PC-3 (cell line): ENCODE results near the gene RAD1. TPM values are rescaled to one million over a fixed set of nuclear protein-coding genes. Genes with fewer than 3 reads are reported as not detected.

ENCODE experiments used
- ATAC-seq: fragments of 200-7000 bp; cut with Tn5 transposase; 2 replicates; pipeline ENCODE4 v1.9.1; 2020; ENCODE audit warnings: mild to moderate bottlenecking, moderate library complexity
- BruUV-seq: library from RNA; stranded (reverse); fragments of 400-500 nt; replicated peaks from 2 replicates; lab custom pipeline; 2021; lab: Mats Ljungman, UMichigan
- CTCF ChIA-PET: fragments of 300-600 bp; sonication (Branson Sonifier 250); formaldehyde crosslinking; loops from one replicate; lab custom pipeline; 2022; ENCODE audit warnings: antibody characterized with exemption; lab: Charles Lee
- POLR2A ChIA-PET: fragments of 300-600 bp; sonication (Branson Sonifier 250); formaldehyde crosslinking; loops from one replicate; lab custom pipeline; 2022; ENCODE audit warnings: antibody characterized with exemption; ENCODE audit not compliant: unreplicated experiment; lab: Charles Lee
- DNase-seq: peaks from one replicate; pipeline ENCODE4 v3.0.0-alpha.2; 2015
- H2AFZ ChIP-seq: fragments of 300-600 bp; sonication (generic); 2 replicates; pipeline ENCODE4 v1.6.0; 2016; ENCODE audit warnings: antibody characterized with exemption, low read length
- H3F3A ChIP-seq: fragments of 300-600 bp; sonication (generic); one replicate; pipeline ENCODE4 v1.6.0; 2017; ENCODE audit warnings: antibody characterized with exemption, low read length, control low read depth, mild to moderate bottlenecking; ENCODE audit not compliant: unreplicated experiment
- H3K27ac ChIP-seq: fragments of 300-600 bp; sonication (generic); 2 replicates; pipeline ENCODE4 v1.5.1; 2016; ENCODE audit warnings: mild to moderate bottlenecking, low read length
- H3K27me3 ChIP-seq: fragments of 300-600 bp; sonication (generic); 2 replicates; pipeline ENCODE4 v1.6.1; 2016; ENCODE audit warnings: low read length, mixed read lengths
- H3K36me3 ChIP-seq: fragments of 300-600 bp; sonication (generic); 2 replicates; pipeline ENCODE4 v1.6.1; 2016; ENCODE audit warnings: low read depth, mixed run types, low read length, mixed read lengths
- H3K4me1 ChIP-seq: fragments of 300-600 bp; sonication (generic); 2 replicates; pipeline ENCODE4 v1.5.1; 2016; ENCODE audit warnings: low read length; ENCODE audit not compliant: insufficient read depth
- H3K4me2 ChIP-seq: fragments of 300-600 bp; sonication (generic); 2 replicates; pipeline ENCODE4 v1.6.0; 2016; ENCODE audit warnings: low read length
- H3K4me3 ChIP-seq: fragments of 300-600 bp; sonication (generic); 2 replicates; pipeline ENCODE4 v1.5.1; 2016; ENCODE audit warnings: mild to moderate bottlenecking, low read length, mixed read lengths
- H3K79me2 ChIP-seq: fragments of 300-600 bp; sonication (generic); 2 replicates; pipeline ENCODE4 v1.6.1; 2017; ENCODE audit warnings: low read length, mixed read lengths
- H3K9ac ChIP-seq: fragments of 300-600 bp; sonication (generic); 2 replicates; pipeline ENCODE4 v1.6.0; 2016; ENCODE audit warnings: mild to moderate bottlenecking, low read length
- H3K9me2 ChIP-seq: fragments of 300-600 bp; sonication (generic); replicated peaks from 2 replicates; pipeline ENCODE4 v1.6.1; 2016; ENCODE audit warnings: mixed run types, low read length, mixed read lengths
- H3K9me3 ChIP-seq: fragments of 300-600 bp; sonication (generic); 2 replicates; pipeline ENCODE4 v1.6.1; 2016; ENCODE audit warnings: low read length, mixed read lengths
- H4K20me1 ChIP-seq: fragments of 300-600 bp; sonication (generic); 2 replicates; pipeline ENCODE4 v1.6.1; 2016; ENCODE audit warnings: low read length, mixed read lengths
- CTCF ChIP-seq: fragments of 300-600 bp; sonication (generic); conservative IDR thresholded peaks from 2 replicates; pipeline ENCODE4 v1.5.1; 2017; ENCODE audit warnings: antibody characterized with exemption, low read depth, mild to moderate bottlenecking, low read length
- EZH2 ChIP-seq: fragments of 300-600 bp; sonication (generic); IDR thresholded peaks from one replicate; pipeline ENCODE4 v1.6.1; 2017; ENCODE audit warnings: antibody characterized with exemption, mild to moderate bottlenecking, low read length; ENCODE audit not compliant: unreplicated experiment
- EZH2phosphoT487 ChIP-seq: fragments of 300-600 bp; sonication (generic); IDR thresholded peaks from 2 replicates; pipeline ENCODE4 v1.6.1; 2018; ENCODE audit warnings: mild to moderate bottlenecking, antibody characterized with exemption, low read length, borderline replicate concordance
- intact Hi-C: fragments of 100-400 bp; cut with micrococcal nuclease; formaldehyde crosslinking; loops from 2 replicates; pipeline ENCODE4 v1.9.0; 2023
- total RNA-seq: library from RNA; depleted of rRNA; stranded (reverse); fragments of >200 nt; gene quantifications from 2 replicates; pipeline ENCODE4 v1.2.3, GENCODE V29; 2014

RAD1 gene
- total RNA-seq, 1 experiment from 2014 or later = 62.5 TPM

GRCh38 chr5:34870382-34870781 is 44.9 kb downstream of the RAD1 start:
- ATAC-seq = no peak
- H3K9me3 ChIP-seq = no peaks in the 10 kb centered on the region
- no peaks in the 10 kb centered on the region for H3K36me3 ChIP-seq
- H3K9ac ChIP-seq = no peak overlapping the region
- no peaks in the 10 kb centered on the region for H3K27me3 ChIP-seq
- no peaks in the 10 kb centered on the region for H3F3A ChIP-seq
- H3K9me2 ChIP-seq = no peaks in the 10 kb centered on the region
- no TSS peak for BruUV-seq
- POLR2A ChIA-PET = no interaction called here
- no peak overlapping the region for H2AFZ ChIP-seq
- H3K27ac ChIP-seq = no peak overlapping the region
- intact Hi-C loops = no loop called here
- H4K20me1 ChIP-seq = no peaks in the 10 kb centered on the region
- no peak overlapping the region for H3K4me2 ChIP-seq
- DNase-seq = no peak
- CTCF ChIA-PET = no interaction called here
- TF ChIP-seq EZH2phosphoT487 = no peak
- TF ChIP-seq EZH2 = no peak
- TF ChIP-seq CTCF = no peak
- H3K4me3 ChIP-seq = no peak overlapping the region
- no peaks in the 10 kb centered on the region for H3K4me1 ChIP-seq
- H3K79me2 ChIP-seq = no peaks in the 10 kb centered on the region

GRCh38 chr5:34869256-34869655 is 46.0 kb downstream of the RAD1 start:
- no TSS peak for BruUV-seq
- ChIA-PET POLR2A (no interaction called here), CTCF (no interaction called here)
- no peak for DNase-seq
- H3K9me3 ChIP-seq = no peaks in the 10 kb centered on the region
- H3K9ac ChIP-seq = no peak overlapping the region
- H3K27me3 ChIP-seq = no peaks in the 10 kb centered on the region
- ATAC-seq = no peak
- H3K4me1 ChIP-seq = no peaks in the 10 kb centered on the region
- intact Hi-C loops = no loop called here
- no peak overlapping the region for H2AFZ ChIP-seq
- no peaks in the 10 kb centered on the region for H4K20me1 ChIP-seq
- no peaks in the 10 kb centered on the region for H3F3A ChIP-seq
- no peaks in the 10 kb centered on the region for H3K9me2 ChIP-seq
- H3K4me3 ChIP-seq = no peak overlapping the region
- H3K4me2 ChIP-seq = no peak overlapping the region
- TF ChIP-seq CTCF (no peak), EZH2 (no peak), EZH2phosphoT487 (no peak)
- H3K27ac ChIP-seq = no peak overlapping the region
- H3K36me3 ChIP-seq = no peaks in the 10 kb centered on the region
- no peaks in the 10 kb centered on the region for H3K79me2 ChIP-seq

GRCh38 chr5:34868791-34869190 is 46.5 kb downstream of the RAD1 start:
- Histone ChIP-seq H3K27ac (no peak overlapping the region), H2AFZ (no peak overlapping the region), H3K4me2 (no peak overlapping the region), H3K79me2 (no peaks in the 10 kb centered on the region), H4K20me1 (no peaks in the 10 kb centered on the region), H3K9me3 (no peaks in the 10 kb centered on the region), H3K36me3 (no peaks in the 10 kb centered on the region), H3K4me3 (no peak overlapping the region), H3K4me1 (no peaks in the 10 kb centered on the region), H3K9me2 (no peaks in the 10 kb centered on the region), H3K9ac (no peak overlapping the region), H3F3A (no peaks in the 10 kb centered on the region), H3K27me3 (no peaks in the 10 kb centered on the region)
- CTCF ChIA-PET = no interaction called here
- no TSS peak for BruUV-seq
- POLR2A ChIA-PET = no interaction called here
- intact Hi-C loops = no loop called here
- TF ChIP-seq EZH2phosphoT487 (no peak), CTCF (no peak), EZH2 (no peak)
- ATAC-seq (no peak), DNase-seq (no peak)
